ENCODE results near the gene RPL7L1. TPM values are rescaled to one million over a fixed set of nuclear protein-coding genes. Genes with fewer than 3 reads are reported as not detected.
"Not testable (repeated sequence)": the region's sequence is repeated elsewhere in the genome, so short reads cannot be mapped to it uniquely, and the experiment has no call there.

RPL7L1 gene
- total RNA-seq, 1 experiment from 2014 or later = 84.1 TPM

DNA sequence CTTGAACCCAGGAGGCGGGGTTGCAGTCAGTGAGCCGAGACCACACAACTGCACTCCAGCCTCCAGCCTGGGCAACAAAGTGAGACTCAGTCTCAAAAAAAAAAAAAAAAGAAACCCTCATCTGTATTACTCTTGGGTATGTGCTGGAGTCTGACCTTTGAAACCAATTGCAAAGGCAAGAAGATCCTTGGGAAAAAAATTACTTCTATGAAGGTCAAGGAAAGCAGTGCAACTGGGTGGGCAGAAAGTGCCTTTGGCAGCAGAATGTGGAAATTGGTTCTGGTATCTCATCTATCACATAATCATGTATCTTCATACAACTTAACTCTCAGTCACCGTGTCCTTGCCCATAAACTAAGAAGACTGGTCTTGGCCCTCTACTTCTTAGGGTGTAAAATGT lies 7.7 kb upstream of the RPL7L1 start:
- H3K27me3 ChIP-seq (ENCODE audit: insufficient read depth, low read depth) = no peaks in the 10 kb centered on the region
- H3K9me3 ChIP-seq (ENCODE audit: insufficient read depth, low read depth) = no peaks in the 10 kb centered on the region
- intact Hi-C loops (cut with micrococcal nuclease; ENCODE audit: unreplicated experiment) = loop anchor here (10.0 kb wide), 2 partner anchors 647 to 797 kb away; no protein-coding TSS in a partner anchor
- BruUV-seq (replicated peaks) = no TSS peak
- no peaks in the 10 kb centered on the region for H3K4me1 ChIP-seq (replicated peaks; ENCODE audit: insufficient read depth)
- H3K4me3 ChIP-seq = no peak overlapping the region
- POLR2A ChIA-PET (ENCODE audit: unreplicated experiment) = no interaction called here
- H3F3A ChIP-seq (ENCODE audit: insufficient read depth, low read depth) = no peaks in the 10 kb centered on the region
- no peaks in the 10 kb centered on the region for H3K9me2 ChIP-seq (ENCODE audit: insufficient read depth)
- no peak overlapping the region for H3K27ac ChIP-seq
- H2AFZ ChIP-seq = no peak overlapping the region
- CTCF ChIA-PET = interaction anchor here (0.7 kb wide), 1 partner anchor 820 kb away, joined by 5 read pairs; no protein-coding TSS in a partner anchor
- no peak for TF ChIP-seq EZH2 (IDR thresholded peaks at IDR 0.05; ENCODE audit: low read depth)
- H3K79me2 ChIP-seq (ENCODE audit: low read depth) = no peaks in the 10 kb centered on the region
- DNase-seq = no peak
- H3K4me2 ChIP-seq = no peak overlapping the region
- no peaks in the 10 kb centered on the region for H4K20me1 ChIP-seq (ENCODE audit: insufficient read depth)
- no peaks in the 10 kb centered on the region for H3K36me3 ChIP-seq (ENCODE audit: low read depth)

DNA sequence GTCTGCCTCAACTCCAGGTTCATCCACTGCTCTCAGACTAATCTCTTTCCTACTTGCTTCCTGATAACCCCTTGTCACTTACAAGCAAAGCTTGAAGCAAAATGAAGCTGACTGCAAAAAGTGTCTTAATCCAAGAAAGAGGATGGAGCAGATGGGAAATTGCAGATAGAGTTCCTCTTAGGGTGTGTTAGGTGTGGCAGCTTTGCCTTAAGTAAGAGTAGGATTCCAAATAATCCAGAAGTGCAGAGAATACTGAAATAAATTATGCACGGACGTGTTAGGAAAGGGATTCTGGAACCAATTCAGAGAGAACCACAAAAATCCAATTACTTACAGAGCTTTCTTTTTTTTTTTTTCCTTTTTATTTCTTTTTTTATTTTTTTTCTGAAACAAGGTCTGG lies 6.1 kb upstream of the RPL7L1 start:
- intact Hi-C loops (cut with micrococcal nuclease; ENCODE audit: unreplicated experiment) = loop anchor here (10.0 kb wide), 2 partner anchors 649 to 799 kb away; no protein-coding TSS in a partner anchor
- ChIA-PET POLR2A (ENCODE audit: unreplicated experiment) (no interaction called here), CTCF (interaction anchor here (0.6 kb wide), 1 partner anchor 139 kb away, joined by 4 read pairs; no protein-coding TSS in a partner anchor)

DNA sequence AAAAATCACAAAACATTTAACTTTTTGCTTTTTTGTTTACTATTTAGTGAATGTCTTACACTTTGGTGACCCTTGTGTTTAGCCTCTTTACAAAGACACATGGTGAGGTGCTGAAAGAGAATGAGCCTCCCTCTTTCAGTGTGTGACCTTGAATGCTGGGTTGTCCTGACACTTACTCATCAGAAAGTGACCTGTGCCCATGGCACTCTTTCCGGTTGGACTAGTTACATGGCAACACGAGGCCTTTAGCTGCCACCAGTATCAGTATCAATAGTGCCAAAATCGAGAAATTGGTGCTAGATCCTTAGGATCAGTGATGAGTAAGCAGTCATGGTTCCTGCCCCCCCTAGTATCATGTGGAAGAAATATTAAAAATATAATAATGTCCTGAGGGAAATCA lies 1.7 kb upstream of the RPL7L1 start:
- H3K9me2 ChIP-seq (ENCODE audit: insufficient read depth) = no peaks in the 10 kb centered on the region
- intact Hi-C loops (cut with micrococcal nuclease; ENCODE audit: unreplicated experiment) = loop anchor here (1.0 to 10.0 kb wide), 8 partner anchors 131 to 1095 kb away; partner anchors contain the start of genes PRICKLE4 and TBCC
- DNase-seq = no peak
- H2AFZ ChIP-seq = no peak overlapping the region
- peaks cover 31% of the 10 kb centered on the region for H3K79me2 ChIP-seq (ENCODE audit: low read depth)
- ChIA-PET CTCF (no interaction called here), POLR2A (ENCODE audit: unreplicated experiment) (no interaction called here)
- no TSS peak for BruUV-seq (replicated peaks)
- TF ChIP-seq, protein P1, sequence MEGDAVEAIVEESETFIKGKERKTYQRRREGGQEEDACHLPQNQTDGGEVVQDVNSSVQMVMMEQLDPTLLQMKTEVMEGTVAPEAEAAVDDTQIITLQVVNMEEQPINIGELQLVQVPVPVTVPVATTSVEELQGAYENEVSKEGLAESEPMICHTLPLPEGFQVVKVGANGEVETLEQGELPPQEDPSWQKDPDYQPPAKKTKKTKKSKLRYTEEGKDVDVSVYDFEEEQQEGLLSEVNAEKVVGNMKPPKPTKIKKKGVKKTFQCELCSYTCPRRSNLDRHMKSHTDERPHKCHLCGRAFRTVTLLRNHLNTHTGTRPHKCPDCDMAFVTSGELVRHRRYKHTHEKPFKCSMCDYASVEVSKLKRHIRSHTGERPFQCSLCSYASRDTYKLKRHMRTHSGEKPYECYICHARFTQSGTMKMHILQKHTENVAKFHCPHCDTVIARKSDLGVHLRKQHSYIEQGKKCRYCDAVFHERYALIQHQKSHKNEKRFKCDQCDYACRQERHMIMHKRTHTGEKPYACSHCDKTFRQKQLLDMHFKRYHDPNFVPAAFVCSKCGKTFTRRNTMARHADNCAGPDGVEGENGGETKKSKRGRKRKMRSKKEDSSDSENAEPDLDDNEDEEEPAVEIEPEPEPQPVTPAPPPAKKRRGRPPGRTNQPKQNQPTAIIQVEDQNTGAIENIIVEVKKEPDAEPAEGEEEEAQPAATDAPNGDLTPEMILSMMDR (conservative IDR thresholded peaks at IDR 0.05) = no peak
- H3K27me3 ChIP-seq (ENCODE audit: insufficient read depth, low read depth) = no peaks in the 10 kb centered on the region
- H4K20me1 ChIP-seq (ENCODE audit: insufficient read depth) = peaks cover 1% of the 10 kb centered on the region; the same call in 1 of the 2 replicates
- peaks cover 11% of the 10 kb centered on the region; the same call in 1 of the 2 replicates for H3F3A ChIP-seq (ENCODE audit: insufficient read depth, low read depth)
- no peak overlapping the region for H3K4me3 ChIP-seq
- H3K36me3 ChIP-seq (ENCODE audit: low read depth) = peaks cover 4% of the 10 kb centered on the region
- H3K27ac ChIP-seq = no peak overlapping the region
- peaks cover 10% of the 10 kb centered on the region for H3K4me1 ChIP-seq (replicated peaks; ENCODE audit: insufficient read depth)
- H3K4me2 ChIP-seq = no peak overlapping the region
- no peaks in the 10 kb centered on the region for H3K9me3 ChIP-seq (ENCODE audit: insufficient read depth, low read depth)

More for the DNA sequence above, 6.1 kb upstream of the RPL7L1 start:
- Histone ChIP-seq H3K4me1 (replicated peaks; ENCODE audit: insufficient read depth) (no peaks in the 10 kb centered on the region), H2AFZ (no peak overlapping the region), H4K20me1 (ENCODE audit: insufficient read depth) (no peaks in the 10 kb centered on the region), H3K27me3 (ENCODE audit: insufficient read depth, low read depth) (no peaks in the 10 kb centered on the region), H3K9me2 (ENCODE audit: insufficient read depth) (no peaks in the 10 kb centered on the region), H3K4me3 (no peak overlapping the region), H3F3A (ENCODE audit: insufficient read depth, low read depth) (0 out of 2 replicates have a peak, but pooled peaks cover 5% of the 10 kb centered on the region), H3K79me2 (ENCODE audit: low read depth) (no peaks in the 10 kb centered on the region), H3K4me2 (no peak overlapping the region), H3K36me3 (ENCODE audit: low read depth) (no peaks in the 10 kb centered on the region), H3K9me3 (ENCODE audit: insufficient read depth, low read depth) (no peaks in the 10 kb centered on the region), H3K27ac (no peak overlapping the region)
- TF ChIP-seq, protein P1 (conservative IDR thresholded peaks at IDR 0.05) = no peak
- no peak for TF ChIP-seq EZH2 (IDR thresholded peaks at IDR 0.05; ENCODE audit: low read depth)
- DNase-seq = no peak
- no TSS peak for BruUV-seq (replicated peaks)

DNA sequence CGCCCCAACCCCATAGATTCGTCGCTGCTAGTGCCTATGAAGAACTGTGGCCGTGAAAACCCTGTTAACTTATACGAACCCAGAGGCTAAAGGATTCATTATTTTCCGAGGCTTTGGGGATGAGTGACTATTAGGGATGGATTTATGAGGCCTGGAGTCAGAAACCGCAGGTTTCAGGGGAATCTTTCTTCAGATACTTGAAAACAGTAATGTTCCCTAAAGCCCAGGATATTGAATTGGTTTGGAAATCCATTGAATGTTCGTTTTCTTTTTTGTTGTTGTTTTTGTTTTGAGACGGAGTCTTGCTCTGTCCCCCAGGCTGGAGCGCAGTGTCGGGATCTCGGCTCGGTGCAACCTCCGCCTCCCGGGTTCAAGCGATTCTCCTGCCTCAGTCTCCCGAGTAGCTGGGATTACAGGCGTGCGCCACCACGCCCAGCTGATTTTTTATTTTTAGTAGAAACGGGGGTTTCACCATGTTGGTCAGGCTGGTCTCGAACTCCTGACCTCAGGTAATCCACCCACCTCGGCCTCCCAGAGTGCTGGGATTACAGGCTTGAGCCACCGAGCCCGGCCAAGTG lies 913 bp downstream of the RPL7L1 start:
- Histone ChIP-seq H3K36me3 (ENCODE audit: low read depth) (peaks cover 25% of the 10 kb centered on the region), H3K4me3 (peak overlapping the region; percentile 96), H3K4me1 (replicated peaks; ENCODE audit: insufficient read depth) (peaks cover 10% of the 10 kb centered on the region), H3K79me2 (ENCODE audit: low read depth) (peaks cover 47% of the 10 kb centered on the region), H3F3A (ENCODE audit: insufficient read depth, low read depth) (peaks cover 32% of the 10 kb centered on the region; the same call in 1 of the 2 replicates), H2AFZ (peak overlapping the region; percentile 94), H3K4me2 (peak overlapping the region; percentile 90), H4K20me1 (ENCODE audit: insufficient read depth) (peaks cover 11% of the 10 kb centered on the region), H3K27ac (peak overlapping the region; percentile 91)
- ChIA-PET POLR2A (ENCODE audit: unreplicated experiment) (interaction anchor here (0.5 to 0.7 kb wide), 3 partner anchors 200 to 653 kb away, joined by 3 to 8 read pairs (median 5); partner anchors contain the start of gene UBR2), CTCF (interaction anchor here (0.5 kb wide), 1 partner anchor 1101 kb away, joined by 4 read pairs; the partner anchor contains the start of gene FRS3)
- intact Hi-C loops (cut with micrococcal nuclease; ENCODE audit: unreplicated experiment); DNase-seq; H3K9me2 ChIP-seq (ENCODE audit: insufficient read depth); H3K27me3 ChIP-seq (ENCODE audit: insufficient read depth, low read depth); H3K9me3 ChIP-seq (ENCODE audit: insufficient read depth, low read depth): not testable (repeated sequence)
- BruUV-seq (replicated peaks) = TSS peak; percentile 74

DNA sequence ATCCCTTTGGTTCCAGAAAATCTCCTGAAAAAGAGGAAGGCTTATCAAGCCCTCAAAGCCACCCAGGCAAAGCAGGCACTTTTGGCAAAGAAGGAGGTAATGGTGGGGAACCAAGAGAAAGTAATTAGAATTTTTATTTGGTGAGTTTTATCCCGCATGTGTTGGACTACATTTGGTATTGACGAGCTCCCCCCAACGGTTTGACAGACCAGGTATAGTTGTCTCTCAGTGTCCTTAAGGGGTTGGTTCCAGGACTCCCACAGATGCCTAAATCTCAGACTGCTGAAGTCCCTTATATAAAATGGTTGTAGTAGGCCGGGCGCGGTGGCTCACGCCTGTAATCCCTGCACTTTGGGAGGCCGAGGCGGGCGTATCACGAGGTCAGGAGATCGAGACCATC lies 1.5 kb downstream of the RPL7L1 start:
- peak overlapping the region; percentile 96 for H3K4me3 ChIP-seq
- H3K4me2 ChIP-seq = peak overlapping the region; percentile 90
- H4K20me1 ChIP-seq (ENCODE audit: insufficient read depth) = peaks cover 11% of the 10 kb centered on the region
- intact Hi-C loops (cut with micrococcal nuclease; ENCODE audit: unreplicated experiment); DNase-seq; H3K9me3 ChIP-seq (ENCODE audit: insufficient read depth, low read depth); BruUV-seq (replicated peaks); POLR2A ChIA-PET (ENCODE audit: unreplicated experiment); CTCF ChIA-PET; H3K9me2 ChIP-seq (ENCODE audit: insufficient read depth); H3K27me3 ChIP-seq (ENCODE audit: insufficient read depth, low read depth); H2AFZ ChIP-seq: not testable (repeated sequence)
- peaks cover 38% of the 10 kb centered on the region; the same call in 1 of the 2 replicates for H3F3A ChIP-seq (ENCODE audit: insufficient read depth, low read depth)
- H3K4me1 ChIP-seq (replicated peaks; ENCODE audit: insufficient read depth) = peaks cover 10% of the 10 kb centered on the region
- H3K27ac ChIP-seq = peak overlapping the region; percentile 91
- peaks cover 31% of the 10 kb centered on the region for H3K36me3 ChIP-seq (ENCODE audit: low read depth)
- H3K79me2 ChIP-seq (ENCODE audit: low read depth) = peaks cover 51% of the 10 kb centered on the region

All from PC-9 (cell line).